TTC549 (cell line): ENCODE data around the gene MAN2A2.

ENCODE experiments used
- FAIRE-seq: peaks from 2 replicates; lab custom pipeline; 2012; peaks lifted over from hg19 to GRCh38; lab: Jason Lieb, UNC

MAN2A2 gene

DNA sequence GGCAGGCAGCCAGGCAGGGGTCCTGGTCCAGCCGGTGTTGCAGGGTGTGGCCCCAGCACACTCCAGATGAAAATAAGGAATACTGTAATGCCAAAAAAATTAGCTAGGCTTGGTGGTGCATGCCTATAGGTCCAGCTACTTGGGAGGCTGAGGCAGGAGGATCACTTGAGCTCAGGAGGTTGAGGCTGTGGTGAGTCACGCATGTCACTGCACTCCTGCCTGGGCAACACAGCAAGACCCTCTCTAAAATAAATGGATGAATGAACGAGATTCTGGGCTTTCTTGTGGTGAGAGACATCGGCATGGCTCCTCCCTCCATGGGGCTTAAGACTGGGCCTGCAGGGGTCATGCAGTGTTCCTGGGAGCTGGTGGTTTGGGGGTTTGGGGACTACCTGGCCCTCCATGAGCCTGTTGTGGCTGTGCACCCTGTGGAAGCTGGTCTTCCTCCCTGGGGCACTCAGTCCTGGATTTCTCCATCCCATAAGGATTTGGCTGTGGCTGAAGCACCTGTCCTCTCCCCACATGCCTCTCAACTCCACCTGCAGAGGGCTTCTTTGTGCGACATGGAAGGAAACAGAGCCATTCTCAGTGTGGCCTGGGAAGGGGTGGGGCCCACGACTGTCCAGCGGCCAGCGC, 44.0 kb downstream of the MAN2A2 start:
- no peak for FAIRE-seq

DNA sequence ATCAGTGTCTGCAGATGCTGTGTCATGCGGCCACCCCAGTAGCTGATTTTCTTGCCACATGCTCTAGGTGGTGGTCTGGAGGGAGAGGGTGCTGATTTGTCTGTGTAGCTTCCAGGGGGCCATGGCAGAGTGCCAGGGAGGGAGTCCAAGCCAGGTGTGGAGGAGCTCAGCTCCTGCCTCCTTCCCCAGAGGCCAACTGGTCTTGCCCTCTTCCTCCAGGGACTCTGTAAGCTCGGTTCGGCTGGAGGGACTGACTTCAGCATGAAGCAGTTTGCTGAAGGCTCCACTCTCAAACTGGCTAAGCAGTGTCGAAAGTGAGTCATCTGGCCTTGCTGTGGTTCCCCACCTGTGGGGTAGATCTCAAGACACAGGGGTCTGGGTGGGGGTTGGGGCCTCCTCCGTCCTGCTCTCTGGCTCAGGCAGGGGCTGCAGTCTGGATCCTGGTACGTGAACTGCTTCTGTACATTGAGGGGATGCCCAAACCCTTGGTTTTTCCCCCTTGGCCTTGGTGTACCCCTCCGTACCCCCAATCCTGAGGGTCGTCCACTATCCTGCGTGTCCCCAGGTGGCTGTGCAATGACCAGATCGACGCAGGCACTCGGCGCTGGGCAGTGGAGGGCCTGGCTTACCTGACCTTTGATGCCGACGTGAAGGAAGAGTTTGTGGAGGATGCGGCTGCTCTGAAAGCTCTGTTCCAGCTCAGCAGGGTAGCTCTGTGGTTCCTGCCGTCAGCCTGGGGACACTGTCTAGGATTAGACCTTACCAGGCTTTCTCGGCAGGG, 44.7 kb downstream of the MAN2A2 start:
- FAIRE-seq: no peak

DNA sequence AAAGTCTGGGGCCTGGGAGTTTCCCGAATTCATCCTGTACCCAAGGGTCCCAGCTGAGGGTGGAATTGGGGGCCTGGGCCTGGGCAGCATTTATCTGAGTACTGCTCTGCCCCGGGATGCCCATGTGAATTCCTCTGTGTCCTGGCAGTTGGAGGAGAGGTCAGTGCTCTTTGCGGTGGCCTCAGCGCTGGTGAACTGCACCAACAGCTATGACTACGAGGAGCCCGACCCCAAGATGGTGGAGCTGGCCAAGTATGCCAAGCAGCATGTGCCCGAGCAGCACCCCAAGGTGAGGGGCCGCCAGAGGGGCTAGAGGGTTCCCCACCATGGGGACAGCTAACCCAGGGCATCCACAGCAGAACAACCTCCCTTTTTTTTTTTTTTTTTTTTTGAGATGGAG, 45.4 kb downstream of the MAN2A2 start:
- FAIRE-seq: no peak

DNA sequence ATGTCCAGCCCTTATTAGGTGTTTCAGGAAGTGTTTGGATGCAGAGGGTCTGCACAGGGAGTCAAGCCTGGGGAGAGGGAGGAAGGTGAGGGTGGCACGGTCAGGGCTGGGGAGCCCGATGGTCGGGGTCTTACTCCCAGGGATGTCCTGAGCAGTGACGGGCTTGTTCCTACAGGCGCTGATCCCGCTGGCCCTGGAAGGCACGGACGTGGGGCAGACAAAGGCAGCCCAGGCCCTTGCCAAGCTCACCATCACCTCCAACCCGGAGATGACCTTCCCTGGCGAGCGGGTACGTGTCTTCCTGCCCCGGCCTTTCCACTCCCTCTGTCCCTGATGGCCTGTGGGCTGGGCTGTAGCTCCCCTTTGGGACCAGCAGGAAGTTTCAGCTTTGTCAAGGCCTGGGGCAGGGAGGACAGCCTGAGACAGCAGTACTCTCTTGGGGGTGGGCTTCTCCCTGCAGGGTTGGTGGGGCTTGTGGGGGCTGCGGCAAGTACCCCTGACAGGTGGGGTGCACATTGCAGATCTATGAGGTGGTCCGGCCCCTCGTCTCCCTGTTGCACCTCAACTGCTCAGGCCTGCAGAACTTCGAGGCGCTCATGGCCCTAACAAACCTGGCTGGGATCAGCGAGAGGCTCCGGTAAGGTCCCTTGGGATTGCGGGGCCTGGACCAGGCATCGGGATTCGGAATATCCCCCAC, 47.0 kb downstream of the MAN2A2 start:
- no peak for FAIRE-seq

DNA sequence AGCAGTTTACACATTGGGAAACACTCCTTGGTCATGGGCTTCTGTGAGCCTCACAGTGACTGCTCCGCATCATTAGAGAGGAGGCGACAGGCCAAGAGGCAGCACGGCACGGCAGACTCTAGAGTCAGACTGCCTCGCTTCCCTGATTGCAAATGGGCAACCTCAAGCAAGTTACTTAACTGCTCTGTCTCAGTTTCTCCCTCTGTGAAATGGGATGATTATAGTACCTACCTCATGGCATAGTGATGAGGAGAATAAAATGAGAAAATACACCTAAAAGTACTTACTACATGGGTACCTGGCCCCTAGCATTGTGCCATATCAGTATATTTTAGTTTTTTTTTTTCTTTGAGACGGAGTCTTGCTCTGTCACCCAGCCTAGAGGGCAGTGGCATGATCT, 47.6 kb downstream of the MAN2A2 start:
- no peak for FAIRE-seq

DNA sequence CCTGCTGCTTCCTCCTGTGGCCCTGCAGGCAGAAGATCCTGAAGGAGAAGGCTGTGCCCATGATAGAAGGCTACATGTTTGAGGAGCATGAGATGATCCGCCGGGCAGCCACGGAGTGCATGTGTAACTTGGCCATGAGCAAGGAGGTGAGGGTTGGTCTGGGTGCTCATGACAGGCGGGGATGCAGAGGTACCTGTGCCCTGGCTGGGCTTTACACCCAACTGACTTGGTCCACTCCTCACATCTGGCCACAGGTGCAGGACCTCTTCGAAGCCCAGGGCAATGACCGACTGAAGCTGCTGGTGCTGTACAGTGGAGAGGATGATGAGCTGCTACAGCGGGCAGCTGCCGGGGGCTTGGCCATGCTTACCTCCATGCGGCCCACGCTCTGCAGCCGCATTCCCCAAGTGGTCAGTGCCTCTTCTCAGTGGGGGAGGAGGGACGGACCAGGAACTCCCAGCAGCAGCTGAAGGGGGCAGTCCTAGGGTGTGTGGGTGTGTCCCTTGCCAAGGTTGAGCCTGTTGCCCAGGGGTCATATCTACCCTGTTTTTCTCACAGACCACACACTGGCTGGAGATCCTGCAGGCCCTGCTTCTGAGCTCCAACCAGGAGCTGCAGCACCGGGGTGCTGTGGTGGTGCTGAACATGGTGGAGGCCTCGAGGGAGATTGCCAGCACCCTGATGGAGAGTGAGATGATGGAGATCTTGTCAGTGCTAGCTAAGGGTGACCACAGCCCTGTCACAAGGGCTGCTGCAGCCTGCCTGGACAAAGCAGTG, 50.0 kb downstream of the MAN2A2 start:
- no peak for FAIRE-seq

DNA sequence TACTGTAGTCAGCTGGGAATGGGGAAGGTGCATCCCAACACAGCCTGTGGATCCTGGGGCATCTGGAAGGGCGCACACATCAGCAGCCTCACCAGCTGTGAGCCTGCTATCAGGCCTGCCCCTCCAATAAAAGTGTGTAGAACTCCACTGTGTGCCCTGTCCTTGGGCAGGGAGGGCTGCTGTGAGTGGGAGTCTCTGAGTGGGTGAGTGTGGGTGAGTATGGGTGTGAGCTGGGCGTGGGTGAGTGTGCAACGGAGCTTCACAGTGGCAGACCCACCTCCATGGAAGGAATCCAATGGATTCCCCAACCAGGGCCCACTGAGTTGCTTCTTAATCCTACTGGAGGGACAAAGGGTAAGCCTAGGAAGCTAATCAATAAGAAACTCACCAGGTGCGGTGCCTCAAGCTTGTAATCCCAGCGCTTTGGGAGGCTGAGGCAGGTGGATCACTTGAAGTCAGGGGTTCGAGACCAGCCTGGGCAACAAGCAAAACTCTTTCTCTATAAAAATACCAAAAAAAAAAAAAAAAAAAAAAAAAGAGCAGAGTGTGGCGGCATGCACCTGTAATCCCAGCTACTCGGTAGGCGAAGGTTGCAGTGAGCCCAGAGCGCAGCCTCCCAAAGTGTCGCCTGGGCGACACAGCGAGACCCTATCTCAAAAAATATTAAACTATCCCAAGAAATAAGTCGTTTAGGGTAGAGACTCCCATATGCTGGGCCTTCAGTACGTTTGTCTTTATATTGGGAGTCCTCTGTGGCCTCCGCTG, 51.0 kb downstream of the MAN2A2 start:
- no peak for FAIRE-seq

DNA sequence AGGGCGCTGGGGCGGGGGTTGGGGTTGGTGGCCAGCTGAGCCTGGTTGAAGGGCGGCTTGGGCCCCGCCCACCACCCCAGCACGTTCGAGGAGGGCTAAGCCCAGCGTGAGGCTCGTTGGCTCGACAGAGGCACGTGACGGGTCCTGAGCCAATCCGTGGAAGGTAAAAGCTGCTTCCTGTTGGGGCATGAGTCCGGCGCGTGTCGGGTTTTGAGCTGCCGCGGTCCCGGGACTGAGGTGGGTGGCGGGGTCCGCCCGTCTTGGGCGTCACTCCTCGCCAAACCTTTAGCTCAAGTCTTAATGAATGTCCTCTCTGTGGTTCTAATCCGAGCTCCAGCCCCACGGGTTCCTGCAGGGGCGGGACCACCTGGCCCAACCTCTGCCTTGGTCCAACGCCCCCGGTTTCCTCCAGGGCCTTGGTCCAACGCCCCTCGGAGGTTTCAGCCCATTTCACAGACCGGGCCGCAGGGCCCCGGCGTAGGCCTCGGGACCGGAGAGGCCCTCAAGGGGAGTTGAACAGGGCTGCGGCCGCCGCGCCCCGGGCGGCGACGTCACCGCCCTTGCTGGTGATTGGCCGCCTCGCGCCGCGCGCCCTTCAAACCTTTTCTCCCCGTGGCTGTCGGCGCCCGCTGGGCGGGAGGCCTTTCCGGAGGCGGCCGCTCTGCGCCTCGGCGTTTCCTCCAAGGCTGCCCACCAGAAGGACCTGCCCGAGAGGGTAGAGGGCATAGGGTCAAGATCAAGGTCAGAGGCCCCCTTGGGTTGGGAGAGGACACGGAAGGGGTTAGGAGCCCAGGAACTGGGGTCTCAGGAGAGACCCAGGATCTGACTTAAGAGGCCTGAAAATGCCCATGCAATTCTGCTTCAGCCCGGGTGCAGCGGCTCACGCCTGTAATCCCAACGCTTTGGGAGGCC, 51.9 kb downstream of the MAN2A2 start, which contains the start of gene RCCD1:
Gene RCCD1, plus strand, starts transcription at position 173 of the 912 bp plus-strand sequence. CDS start 1,851 bp downstream, outside the sequence.
- FAIRE-seq: no peak

DNA sequence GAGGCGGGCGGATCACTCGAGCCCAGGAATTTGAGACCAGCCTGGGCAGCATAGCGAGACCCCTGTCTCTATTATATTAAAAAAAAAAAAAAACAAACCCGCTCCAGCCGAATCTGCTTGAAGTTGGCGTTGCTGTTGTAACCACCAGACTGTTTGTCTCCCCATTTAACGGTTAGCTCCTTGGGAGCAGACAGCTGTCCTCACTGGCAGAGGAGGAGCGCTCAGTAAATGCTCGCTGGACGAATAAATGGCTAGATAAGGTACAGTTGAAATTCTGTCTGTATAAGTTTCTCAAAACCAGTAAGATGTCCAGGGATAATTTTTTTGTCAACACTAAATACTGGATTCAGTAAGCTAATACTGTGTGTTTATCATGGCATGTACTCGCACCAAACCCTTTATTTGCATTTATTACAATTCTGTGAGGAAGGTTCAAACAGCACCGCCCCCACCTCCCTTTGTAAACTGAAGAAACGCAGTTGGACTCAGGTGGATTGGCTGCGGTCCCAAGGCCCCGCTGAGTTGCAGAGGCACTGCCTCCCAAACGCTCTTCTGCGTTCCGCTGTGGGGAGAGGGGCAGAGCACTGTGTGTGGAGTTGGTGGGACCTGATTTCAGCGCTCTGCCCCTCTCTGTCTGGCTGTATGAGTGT, 52.6 kb downstream of the MAN2A2 start:
- FAIRE-seq: no peak

DNA sequence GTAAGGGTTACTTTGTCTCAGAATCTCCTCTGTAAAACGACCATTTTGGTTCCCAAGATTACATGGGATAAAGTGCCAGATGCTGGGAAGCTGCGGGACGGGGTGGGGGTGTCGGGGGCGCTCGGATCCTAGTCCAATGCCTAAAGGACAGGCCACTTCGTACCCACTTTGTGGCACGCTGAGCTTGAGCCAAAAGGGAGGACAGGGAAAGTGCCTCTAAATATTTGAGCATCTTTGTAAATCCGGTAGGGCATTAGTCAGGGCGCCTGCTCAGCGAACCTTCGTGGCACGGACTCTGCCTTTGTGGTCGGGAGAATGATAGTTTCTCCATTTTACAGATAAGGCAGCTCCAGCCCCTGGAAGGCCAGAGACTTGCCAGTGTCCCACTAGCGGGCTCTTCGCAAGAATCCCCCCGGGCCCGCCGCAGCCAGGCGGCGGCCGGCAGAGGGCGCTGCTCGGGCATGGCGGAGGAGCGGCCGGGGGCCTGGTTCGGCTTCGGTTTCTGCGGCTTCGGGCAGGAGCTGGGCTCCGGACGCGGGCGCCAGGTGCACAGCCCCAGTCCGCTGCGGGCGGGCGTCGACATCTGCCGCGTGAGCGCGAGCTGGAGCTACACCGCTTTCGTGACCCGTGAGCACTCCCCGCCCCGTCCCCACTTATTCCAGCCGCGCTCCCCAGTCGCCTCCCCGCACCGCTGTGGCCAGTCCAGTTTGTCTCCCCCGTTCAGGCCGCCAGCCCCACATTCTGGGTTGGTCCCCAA, 53.4 kb downstream of the MAN2A2 start:
- FAIRE-seq: no peak

DNA sequence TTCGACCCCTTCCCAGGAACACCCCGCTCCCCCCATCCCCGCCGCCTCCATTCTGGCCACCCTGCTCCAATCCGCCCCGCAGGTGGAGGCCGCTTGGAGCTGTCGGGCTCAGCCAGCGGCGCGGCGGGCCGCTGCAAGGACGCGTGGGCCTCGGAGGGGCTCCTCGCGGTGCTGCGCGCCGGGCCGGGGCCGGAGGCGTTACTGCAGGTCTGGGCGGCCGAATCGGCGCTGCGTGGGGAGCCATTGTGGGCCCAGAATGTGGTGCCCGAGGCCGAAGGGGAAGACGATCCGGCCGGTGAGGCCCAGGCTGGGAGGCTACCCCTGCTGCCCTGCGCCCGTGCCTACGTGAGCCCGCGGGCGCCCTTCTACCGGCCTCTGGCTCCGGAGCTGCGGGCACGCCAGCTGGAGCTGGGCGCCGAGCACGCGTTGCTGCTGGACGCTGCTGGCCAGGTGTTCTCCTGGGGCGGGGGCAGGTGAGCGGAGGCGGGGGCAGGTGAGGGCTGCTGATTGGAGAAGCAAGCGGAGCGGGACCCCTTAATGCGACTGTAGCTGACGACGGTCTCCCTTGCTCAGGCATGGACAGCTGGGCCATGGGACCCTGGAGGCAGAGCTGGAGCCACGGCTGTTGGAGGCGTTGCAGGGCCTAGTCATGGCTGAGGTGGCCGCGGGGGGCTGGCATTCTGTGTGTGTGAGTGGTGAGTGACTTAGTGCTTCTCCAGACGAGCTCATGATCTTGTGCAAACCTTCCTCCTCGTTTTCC, 54.1 kb downstream of the MAN2A2 start:
- no peak for FAIRE-seq

DNA sequence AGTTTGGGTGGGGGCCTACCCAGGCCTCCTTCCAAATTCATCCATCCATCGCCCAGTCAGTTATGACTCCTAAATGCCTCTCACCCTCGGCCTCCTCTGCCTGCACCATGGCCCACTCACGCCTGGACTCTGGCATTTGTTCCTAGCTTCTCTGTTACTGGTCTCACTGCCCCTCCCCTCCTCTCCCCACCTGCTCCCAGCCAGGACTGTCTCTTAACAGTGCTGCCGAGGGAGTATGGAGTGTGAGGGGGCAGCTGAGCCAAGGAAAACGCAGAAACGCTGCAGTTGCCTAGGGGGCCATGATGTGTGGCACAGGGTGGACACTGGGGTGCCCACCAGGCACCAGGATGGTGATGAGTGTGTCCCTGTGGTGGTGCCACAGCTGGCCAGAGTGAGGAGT, 54.7 kb downstream of the MAN2A2 start:
- no peak for FAIRE-seq

DNA sequence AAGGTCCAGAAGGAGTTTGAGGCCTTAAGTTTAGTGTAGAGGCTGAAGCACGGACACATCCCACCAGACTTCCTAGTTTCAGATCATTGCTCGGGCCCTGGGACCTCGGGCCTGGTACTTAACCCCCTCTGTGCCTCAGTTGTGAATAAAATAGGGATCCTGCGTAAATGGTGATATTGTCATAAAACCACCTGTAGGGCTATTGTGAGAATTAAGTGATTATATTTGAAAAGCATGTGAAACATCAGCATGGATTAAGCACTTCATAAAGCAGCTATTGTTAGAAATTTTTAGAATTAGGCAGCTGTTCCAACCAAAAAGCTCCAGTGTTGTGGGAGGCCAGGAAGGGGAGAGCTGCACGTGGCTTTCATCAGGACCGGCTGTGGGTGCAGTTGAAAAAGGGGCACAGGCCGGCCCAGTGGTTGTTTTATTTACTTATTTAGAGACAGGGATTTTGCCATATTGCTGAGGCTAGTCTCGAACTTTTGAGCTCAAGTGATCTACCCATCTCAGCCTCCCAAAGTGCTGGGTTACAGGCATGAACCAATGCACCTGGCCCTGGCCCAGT, 56.0 kb downstream of the MAN2A2 start:
- no peak for FAIRE-seq

DNA sequence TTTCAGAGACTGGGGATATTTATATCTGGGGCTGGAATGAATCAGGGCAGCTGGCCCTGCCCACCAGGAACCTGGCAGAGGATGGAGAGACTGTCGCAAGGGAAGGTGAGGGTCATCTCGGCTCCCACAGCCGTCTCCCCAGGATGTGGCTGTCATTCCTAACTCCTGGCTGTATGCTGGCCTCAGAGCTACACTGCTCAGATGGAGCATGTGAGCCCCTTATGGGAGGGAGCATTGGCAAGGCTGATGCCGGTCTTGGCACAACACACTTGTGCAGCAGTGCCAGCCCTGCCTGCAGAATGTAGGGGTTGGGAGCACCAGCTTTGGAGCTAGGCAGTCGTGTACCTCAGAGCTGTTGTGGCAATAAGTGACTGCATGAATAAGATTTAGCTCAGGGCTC, 56.8 kb downstream of the MAN2A2 start:
- FAIRE-seq: no peak

DNA sequence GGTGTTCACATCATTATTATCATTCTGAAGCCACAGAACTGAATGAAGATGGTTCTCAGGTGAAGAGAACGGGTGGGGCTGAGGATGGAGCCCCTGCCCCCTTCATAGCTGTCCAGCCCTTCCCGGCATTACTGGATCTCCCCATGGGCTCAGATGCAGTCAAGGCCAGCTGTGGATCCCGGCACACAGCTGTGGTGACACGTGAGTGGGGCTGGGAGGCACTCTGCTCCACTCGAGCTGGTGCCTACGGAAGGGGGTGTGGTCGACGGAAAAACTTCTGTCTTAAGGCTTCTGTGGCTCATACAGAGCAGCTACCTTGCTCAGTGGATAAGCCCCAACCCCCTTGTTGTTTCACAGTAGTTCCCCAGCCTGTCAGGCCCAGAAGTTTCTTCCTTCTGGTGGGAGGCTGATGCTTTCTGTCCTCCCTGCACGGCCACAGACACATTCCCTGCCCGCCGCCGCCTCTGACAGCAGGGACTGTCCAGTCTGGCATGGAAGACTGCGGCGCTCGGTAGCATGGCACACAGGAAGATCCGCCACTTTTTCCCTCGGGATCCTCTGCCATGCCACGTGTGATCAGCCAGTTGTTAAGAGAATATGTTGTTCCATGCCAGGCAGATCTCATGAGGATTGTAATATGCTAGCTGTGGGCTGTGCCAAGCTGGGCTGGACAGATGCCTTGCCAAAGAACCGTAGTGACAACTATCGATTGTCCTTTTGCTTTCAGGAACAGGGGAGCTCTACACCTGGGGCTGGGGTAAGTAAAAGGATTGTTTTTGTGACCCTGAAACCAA, 57.4 kb downstream of the MAN2A2 start:
- FAIRE-seq: no peak

DNA sequence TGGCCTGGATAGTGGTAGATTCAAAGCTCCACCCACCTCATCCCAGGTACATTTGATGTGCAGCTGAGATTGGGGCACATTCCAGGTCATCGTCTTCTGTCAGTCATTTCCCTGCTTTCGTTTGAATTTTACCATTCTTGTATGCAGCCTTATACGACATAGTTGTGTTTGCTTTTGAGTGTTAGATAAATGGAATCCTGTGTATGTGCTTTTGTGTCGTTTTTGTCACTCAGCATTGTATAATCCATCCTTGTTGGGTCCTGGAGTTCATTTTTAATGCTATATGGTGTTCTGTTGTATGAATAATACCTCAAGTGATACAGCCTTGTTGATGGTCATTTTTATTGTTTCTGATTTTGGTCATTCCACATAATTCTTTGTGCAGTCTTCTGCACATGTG, 58.9 kb downstream of the MAN2A2 start:
- FAIRE-seq: no peak

DNA sequence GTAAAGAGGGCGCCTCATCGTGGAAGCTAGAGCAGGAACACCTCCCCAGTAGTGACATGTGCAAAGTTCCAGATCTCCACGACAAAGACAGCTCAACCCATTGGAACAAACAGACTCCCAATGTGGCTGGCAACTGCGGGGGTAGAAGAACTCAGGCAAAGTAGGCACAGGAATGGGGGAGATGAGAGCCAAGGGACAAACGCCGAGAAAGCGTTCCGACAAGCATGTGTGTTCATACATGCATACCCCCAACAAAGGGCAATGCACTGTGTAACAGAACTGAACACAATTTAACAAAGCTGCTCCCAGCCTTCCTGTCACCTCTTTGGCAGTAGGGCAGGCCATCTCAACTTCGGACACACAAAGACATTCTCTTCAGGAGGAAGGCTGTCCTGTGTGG, 63.2 kb downstream of the MAN2A2 start:
- FAIRE-seq: no peak
